Spinal cord (tissue), 10 donors: ENCODE measurements around the gene RASGRP2. TPM values are rescaled to one million over a fixed set of nuclear protein-coding genes. Genes with fewer than 3 reads are reported as not detected.

ENCODE experiments used
- DNase-seq, 6 donors: peaks; one replicate each; pipeline versions ENCODE4 v3.0.0 to v3.0.0-alpha.2; 2013 to 2015; ENCODE audit warnings: low spot score in 6 of 6, low read depth in 4 of 6
- H3K27ac ChIP-seq: one replicate; pipeline ENCODE4 v1.5.1; 2013; ENCODE audit warnings: low read depth, low read length, control low read depth
- H3K27me3 ChIP-seq: one replicate; pipeline ENCODE4 v1.6.1; 2013; ENCODE audit warnings: low read length; ENCODE audit not compliant: control insufficient read depth, insufficient read depth
- H3K36me3 ChIP-seq: one replicate; pipeline ENCODE4 v1.6.1; 2013; ENCODE audit warnings: low read length; ENCODE audit not compliant: control insufficient read depth, insufficient read depth
- H3K4me1 ChIP-seq: one replicate; pipeline ENCODE4 v1.6.1; 2013; ENCODE audit warnings: low read length; ENCODE audit not compliant: control insufficient read depth, insufficient read depth
- H3K4me3 ChIP-seq: one replicate; pipeline ENCODE4 v1.5.1; 2013; ENCODE audit warnings: low read depth, low read length, control low read depth
- H3K9me3 ChIP-seq: one replicate; pipeline ENCODE4 v1.6.1; 2013; ENCODE audit warnings: low read length; ENCODE audit not compliant: control insufficient read depth, insufficient read depth
- WGBS: methylation state at CpG from one replicate; pipeline ENCODE4 v1.1.5; 2013; ENCODE audit warnings: missing lambda C conversion rate; ENCODE audit not compliant: insufficient coverage; 5-methylcytosine and 5-hydroxymethylcytosine counted together
- long read RNA-seq, 4 donors: transcript quantifications; one replicate each; lab custom pipeline, GENCODE V29; 2026
- polyA plus RNA-seq, 2 donors: library from polyadenylated mRNA; unstranded; fragments of 120-200 nt; gene quantifications; one replicate each; pipeline ENCODE4 v1.2.1, GENCODE V29; 2013; ENCODE audit not compliant: insufficient read length in 2 of 2
- total RNA-seq, 2 donors: library from RNA; depleted of rRNA in 1 of 2; stranded (reverse); fragments of 120-200 nt in 1 of 2; fragments of >200 nt in 1 of 2; gene quantifications; one replicate each; pipeline versions ENCODE4 v1.2.3 to v1.2.4, GENCODE V29; 2013 to 2014
- donor health status: healthy.

Gene RASGRP2
- 10 to 100 TPM; 18.8 to 23.7 TPM for total RNA-seq
- 10 to 100 TPM; 58.7 to 87.3 TPM for polyA plus RNA-seq
- long read RNA-seq, donor 1, transcript RASGRP2-204 (5 exons, 642 nt) = major isoform, 6 of 31 reads
- long read RNA-seq, donor 1, transcript RASGRP2-203 (5 exons, 667 nt) = minor isoform, 5 of 31 reads
- long read RNA-seq, donor 1, partial matches to known transcripts = 8 of 31 reads
- long read RNA-seq, donor 1, other reads (novel, unspliced or antisense) = 0 of 31 reads
- long read RNA-seq, donor 2, partial matches to known transcripts = 0 of 3 reads
- long read RNA-seq, donor 2, other reads (novel, unspliced or antisense) = 0 of 3 reads
- long read RNA-seq, donor 3, transcript RASGRP2-204 (5 exons, 642 nt) = major isoform, 6 of 9 reads
- long read RNA-seq, donor 3, partial matches to known transcripts = 0 of 9 reads
- long read RNA-seq, donor 3, other reads (novel, unspliced or antisense) = 0 of 9 reads
- long read RNA-seq, donor 4, partial matches to known transcripts = 0 of 3 reads
- long read RNA-seq, donor 4, other reads (novel, unspliced or antisense) = 0 of 3 reads

DNA sequence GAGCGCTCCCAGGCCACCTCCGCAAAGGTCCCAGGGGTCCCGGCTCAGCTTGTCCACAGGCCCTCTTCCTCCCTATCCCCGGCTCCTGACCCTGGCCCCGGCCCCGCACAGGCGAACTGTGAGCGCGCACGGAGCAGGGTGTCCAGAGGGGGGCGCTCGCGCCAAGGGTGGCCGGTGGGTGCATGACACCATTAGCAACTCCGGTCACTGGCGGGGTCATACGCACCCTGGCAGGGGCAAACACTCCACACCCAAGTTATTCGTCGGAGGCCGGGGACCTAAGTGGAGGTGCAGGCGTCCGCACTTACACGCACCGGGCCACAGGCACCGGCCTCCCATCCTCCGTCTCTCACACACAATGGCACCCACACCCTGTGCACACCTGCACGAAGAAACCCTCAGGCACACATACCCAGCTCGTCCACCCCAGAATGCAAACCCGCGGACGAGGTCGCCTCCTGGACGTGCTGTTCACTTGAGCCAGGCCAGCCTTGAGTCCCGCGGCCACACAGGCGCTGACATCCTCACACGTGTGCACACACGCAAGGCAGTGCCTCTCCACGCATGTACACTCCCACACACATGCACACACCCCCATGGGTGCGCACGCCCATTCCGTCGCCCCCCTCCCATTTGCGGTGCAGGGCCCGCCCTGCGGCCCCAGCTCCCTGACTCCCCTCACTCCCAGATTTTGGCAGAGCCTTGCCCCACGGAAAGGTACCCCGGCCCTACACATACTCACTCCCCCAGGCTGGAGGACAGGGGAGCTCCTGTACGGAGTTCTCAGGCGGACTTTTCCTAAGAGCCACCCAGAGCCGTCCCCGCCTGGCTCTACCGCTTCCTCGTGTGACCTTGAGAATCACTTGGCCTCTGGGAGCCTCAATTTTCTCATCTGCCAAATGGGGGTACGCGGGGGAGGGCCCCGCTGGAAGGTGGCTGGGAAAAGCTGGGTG lies at the start of gene RASGRP2:
RASGRP2 (minus strand) TSS at position 552 of the 953 bp plus-strand sequence. CDS start 1,276 bp downstream, outside the sequence.
- peaks cover 52% of the 10 kb centered on the region for H3K4me1 ChIP-seq
- DNase-seq = peak in 2 of 6 donors; percentile 64 to 70
- H3K27me3 ChIP-seq = peaks cover 31% of the 10 kb centered on the region
- H3K4me3 ChIP-seq = peak within 1 kb of the TSS; percentile 54
- 3% methylated on average over 56 of the region's 57 CpGs for WGBS
- H3K36me3 ChIP-seq = peaks cover 31% of the 10 kb centered on the region
- H3K9me3 ChIP-seq = no peaks in the 10 kb centered on the region
- H3K27ac ChIP-seq = peak within 1 kb of the TSS; percentile 47

DNA sequence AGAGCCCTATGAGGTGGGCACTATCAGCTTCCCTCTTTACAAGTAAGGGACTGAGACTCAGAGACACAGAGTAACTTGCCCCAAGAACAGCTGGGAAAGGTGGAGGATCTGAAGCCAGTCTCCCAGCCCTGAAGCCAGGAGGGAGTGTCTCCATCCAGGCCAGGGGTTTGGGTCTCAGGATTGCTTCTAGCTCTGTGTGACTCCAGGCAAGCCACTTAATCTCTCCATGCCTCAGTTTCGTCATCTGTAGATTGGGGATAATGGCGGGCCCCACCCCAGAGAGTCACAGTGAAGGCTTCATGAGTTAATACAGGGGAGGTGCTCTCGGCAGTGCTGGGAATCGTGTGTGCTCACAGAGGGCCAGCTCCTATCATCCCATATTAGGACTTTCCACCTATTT lies 48.5 kb upstream of the RASGRP2 start:
- DNase-seq = no peak
- Histone ChIP-seq H3K27ac (no peak overlapping the region), H3K4me3 (no peak overlapping the region), H3K9me3 (no peaks in the 10 kb centered on the region), H3K27me3 (no peaks in the 10 kb centered on the region), H3K4me1 (peaks cover 7% of the 10 kb centered on the region), H3K36me3 (peaks cover 76% of the 10 kb centered on the region)
- WGBS = no CpG with 5 or more reads among the region's 4 CpGs

DNA sequence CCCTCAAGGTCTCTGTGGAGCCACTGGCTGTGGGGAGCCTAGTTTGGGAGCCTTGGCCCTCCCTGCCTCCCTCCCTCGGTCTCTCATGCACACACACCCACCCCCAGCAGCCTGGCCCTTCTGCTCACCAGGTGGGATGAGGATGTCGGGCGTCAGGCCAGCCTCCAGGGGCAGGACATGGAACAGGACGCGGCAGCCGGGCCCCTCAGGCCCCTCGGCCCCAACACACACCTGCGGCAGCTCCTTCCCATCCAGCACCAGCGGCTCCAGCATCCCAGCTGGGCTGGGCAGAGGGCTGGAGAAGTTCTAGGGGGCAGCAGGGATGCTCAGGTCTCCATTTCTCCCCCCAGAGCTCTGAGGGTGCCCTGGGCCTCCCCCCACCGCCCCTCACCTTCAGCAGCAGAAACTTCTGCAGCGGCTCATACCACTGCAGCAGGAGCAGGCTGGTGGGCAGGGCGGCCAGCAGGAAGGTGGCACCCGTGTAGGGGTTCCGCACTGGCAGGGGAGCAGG lies 47.9 kb upstream of the RASGRP2 start:
- H3K4me1 ChIP-seq = peaks cover 7% of the 10 kb centered on the region
- H3K27ac ChIP-seq = no peak overlapping the region
- peaks cover 71% of the 10 kb centered on the region for H3K36me3 ChIP-seq
- 78% methylated on average over 6 of the region's 14 CpGs for WGBS
- no peaks in the 10 kb centered on the region for H3K9me3 ChIP-seq
- no peak overlapping the region for H3K4me3 ChIP-seq
- DNase-seq = no peak
- no peaks in the 10 kb centered on the region for H3K27me3 ChIP-seq

DNA sequence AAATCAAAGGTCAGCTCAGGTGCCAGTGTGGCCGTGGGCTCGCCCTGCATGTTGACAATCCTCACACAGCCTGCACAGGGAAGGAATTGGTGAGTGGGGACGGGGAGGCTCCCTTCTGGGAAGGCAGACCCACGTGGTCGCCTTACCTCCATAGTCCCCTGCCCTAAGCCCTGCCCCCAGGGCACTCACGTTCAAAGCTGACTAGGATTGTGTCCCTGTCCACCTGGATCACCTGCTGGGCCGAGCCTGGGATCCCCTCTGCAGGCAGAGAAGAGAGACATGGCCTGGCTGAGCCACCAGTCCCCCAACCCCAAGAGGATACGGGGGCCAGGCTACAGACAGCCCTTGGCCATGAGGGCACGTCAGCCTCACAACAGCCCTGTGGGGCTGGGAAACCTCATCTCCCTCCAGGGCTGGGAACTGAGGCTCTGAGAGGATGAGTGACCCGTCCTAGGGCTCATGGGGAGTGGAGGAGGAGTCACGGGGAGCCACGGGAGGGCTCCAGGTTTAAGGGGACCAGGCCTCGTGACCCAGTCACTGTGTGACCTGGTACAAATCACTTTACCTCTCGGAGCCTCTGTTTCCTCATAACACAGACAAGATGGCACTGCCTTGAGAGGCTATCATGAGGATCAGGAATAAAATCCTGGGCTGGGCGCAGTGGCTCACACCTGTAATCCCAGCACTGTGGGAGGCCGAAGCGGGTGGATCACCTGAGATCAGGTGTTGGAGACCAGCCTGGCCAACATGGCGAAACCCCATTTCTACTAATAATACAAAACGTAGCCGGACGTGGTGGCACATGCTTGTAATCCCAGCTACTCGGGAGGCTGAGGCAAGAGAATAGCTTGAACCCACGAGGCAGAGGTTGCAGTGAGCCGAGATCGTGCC lies 46.5 kb upstream of the RASGRP2 start:
- Histone ChIP-seq H3K9me3 (no peaks in the 10 kb centered on the region), H3K27me3 (no peaks in the 10 kb centered on the region), H3K27ac (no peak overlapping the region), H3K4me3 (no peak overlapping the region), H3K4me1 (peaks cover 7% of the 10 kb centered on the region), H3K36me3 (peaks cover 59% of the 10 kb centered on the region)
- DNase-seq = no peak
- WGBS = 78% methylated on average over 11 of the region's 25 CpGs

DNA sequence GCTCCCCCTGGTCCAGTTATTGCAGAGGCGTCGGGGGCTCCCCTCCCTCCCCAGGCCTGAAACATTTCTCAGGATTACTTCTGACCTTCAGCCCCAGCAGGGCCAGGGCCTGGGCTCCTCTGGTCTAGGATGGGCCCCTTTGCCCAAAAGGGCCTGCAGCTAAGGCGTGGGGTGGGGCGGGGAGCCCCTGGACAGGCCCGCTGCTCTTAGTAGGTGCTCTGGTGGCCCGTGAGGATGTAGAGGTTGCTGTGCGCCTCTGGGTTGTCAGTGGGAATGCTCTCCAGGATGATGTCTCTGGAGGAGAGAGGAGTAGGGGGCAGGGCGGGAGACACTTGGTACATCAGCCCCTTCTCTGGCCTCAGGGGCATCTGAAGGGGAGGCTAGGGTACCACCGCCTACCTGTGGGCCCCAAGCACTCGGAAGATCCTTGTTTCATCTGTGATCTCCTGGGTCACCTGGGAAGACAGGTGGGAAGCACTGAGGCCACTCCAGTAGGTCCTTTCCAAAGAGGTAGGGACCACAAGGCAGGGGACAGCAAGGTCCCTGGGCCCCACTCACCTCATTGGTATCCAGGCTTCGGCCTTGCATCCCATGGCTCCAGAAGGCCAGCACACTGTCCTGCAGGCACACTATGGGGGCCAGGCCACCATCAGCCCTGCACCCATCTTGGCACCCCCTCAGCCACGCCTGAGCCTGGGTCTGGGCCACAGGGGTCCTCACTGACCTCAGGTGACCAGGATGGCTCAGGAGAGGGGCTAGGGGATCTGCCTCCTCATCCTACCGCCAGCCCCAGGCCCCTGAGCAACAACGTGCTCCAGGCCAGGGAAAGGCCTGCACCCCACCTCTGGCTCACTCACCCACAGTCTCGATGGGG lies 45.6 kb upstream of the RASGRP2 start:
- Histone ChIP-seq H3K36me3 (peaks cover 56% of the 10 kb centered on the region), H3K4me1 (peaks cover 7% of the 10 kb centered on the region), H3K27me3 (no peaks in the 10 kb centered on the region), H3K9me3 (no peaks in the 10 kb centered on the region), H3K4me3 (no peak overlapping the region), H3K27ac (no peak overlapping the region)
- 91% methylated on average over 14 of the region's 15 CpGs for WGBS
- no peak for DNase-seq

DNA sequence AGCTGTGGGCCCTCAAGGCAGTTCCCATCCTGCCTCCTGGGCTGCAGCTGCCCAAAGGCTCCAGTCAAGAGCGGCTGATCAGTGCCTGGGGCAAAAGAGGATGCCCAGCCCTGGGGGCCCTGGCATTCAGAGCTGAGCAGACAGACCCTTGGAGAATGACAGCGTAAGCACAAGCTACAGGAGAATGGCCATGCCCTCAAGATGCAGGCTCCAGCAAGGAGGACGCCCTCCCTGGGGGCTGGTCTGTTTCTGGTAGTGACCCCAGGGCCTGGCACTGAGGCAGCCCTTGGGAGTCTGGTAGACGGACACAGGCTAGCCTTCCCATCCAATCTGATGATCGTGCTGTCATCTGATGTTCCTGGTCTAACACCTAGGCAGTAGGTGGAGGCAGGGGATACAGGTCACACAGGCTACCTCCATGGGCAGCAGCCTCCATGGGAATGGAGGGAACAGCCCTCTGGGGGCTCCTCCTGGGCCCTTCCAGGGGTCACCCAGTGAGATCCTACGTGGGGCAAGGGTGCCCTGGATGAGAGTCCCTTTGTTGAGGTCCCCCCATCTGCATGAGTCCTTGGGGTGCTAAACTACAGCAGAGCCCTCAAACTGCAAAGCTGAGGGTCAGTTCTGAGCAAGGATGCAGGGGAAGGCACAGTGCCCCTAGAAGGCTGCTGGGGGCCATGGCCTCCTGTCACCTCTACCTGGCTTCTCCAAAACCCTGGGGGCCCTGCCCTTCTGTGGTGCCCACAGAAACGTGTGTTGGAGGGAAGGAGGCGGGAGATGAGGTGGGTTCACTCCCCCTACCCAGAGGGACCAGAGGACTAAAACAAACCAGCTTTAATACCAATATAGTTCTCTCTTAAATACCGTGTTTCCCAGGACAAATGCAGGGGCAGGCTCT lies 44.6 kb upstream of the RASGRP2 start:
- peaks cover 7% of the 10 kb centered on the region for H3K4me1 ChIP-seq
- H3K36me3 ChIP-seq = peaks cover 58% of the 10 kb centered on the region
- WGBS = 91% methylated on average over 6 of the region's 9 CpGs
- no peak overlapping the region for H3K27ac ChIP-seq
- H3K4me3 ChIP-seq = no peak overlapping the region
- DNase-seq = no peak
- H3K9me3 ChIP-seq = no peaks in the 10 kb centered on the region
- no peaks in the 10 kb centered on the region for H3K27me3 ChIP-seq

DNA sequence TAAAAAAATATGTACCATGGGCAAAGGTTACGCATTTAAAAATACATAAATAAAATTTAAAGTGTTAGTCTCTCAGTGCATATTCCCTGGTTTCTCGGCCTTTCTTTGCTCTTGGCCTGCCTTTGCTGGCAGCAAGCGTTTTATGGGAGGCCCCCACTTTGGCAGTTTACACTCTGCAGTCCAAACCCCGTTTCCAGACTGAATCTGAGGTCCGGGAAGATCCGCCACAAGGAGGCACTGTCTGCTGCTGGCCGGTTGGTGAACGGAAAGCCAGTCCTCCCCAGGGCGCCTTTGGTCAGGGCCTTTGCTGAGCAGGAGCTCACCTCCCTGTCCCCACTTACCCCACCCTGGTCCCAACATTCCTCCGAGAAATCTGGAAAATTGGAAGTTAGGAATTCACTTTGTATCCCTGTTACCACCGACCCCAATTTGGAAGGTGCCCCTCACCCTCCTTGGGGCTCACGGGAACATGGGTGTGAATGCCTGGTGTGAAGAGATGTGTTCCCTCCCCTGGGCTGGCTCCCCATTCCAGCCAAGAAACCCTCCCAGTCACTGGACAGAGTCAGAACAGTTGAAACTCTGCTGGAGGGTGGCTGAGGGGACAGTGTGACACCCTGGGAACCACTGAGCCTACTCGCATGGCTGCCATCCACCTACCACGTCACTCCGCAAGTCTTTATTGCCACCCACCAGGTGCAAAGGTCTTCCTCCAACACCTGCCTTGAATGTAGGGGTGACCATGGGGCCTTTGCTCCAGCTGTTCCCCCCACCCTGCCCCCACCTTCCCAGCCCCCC lies 43.8 kb upstream of the RASGRP2 start:
- no peaks in the 10 kb centered on the region for H3K27me3 ChIP-seq
- 19% methylated on average over 8 of the region's 15 CpGs for WGBS
- peaks cover 53% of the 10 kb centered on the region for H3K36me3 ChIP-seq
- no peak overlapping the region for H3K4me3 ChIP-seq
- H3K9me3 ChIP-seq = no peaks in the 10 kb centered on the region
- H3K4me1 ChIP-seq = no peaks in the 10 kb centered on the region
- peak in 1 of 6 donors; percentile 41 for DNase-seq
- H3K27ac ChIP-seq = no peak overlapping the region
